SW 1271 (cell line): ENCODE measurements around the gene MAPKAPK2.
"Not testable (repeated sequence)": the region's sequence is repeated elsewhere in the genome, so short reads cannot be mapped to it uniquely, and the experiment has no call there.

Experiments used
- DNase-seq, 2 experiments: peaks; one replicate each; lab custom pipeline; 2025; lab: John Stamatoyannopoulos, UW

The MAPKAPK2 gene

DNA sequence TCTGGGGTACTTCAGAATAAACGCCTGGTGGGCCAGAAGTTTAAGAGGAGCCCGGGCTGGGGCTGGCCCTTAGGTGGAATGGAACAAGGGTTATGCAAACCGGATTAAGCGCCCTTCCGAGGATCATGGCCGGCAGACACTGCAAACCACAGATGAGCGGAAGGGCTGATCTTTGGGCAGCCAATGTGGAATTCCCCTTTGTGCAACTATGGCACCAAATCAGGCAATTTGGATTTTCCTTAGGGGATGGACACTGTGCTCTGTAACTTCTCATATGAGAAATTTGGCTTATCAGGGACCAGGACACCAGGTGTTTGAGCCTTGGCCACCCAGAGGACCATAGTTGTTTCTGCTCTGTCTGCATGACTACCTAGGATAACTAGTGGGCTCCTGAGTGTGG, 93.3 kb downstream of the MAPKAPK2 start:
- no peak for DNase-seq

DNA sequence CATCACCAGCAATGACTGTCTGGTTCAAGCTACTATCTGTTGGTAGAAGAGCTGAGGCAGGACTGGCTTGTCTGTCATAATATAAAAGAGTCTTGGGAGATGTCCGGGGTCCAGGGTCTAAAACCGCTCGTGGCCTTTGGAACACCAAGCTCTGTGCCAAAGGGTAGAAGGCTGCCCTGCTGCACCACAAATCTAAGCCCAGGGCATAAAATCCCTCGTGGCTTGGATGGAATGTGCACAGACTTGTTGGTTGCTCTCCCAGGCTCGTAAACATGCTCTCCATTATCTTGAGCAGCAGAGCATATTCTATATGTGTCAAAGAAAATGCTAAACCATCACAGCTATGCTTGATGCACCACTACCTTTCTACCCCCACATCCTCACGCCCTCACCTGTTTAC, 94.2 kb downstream of the MAPKAPK2 start:
- DNase-seq, result not testable (repeated sequence)

DNA sequence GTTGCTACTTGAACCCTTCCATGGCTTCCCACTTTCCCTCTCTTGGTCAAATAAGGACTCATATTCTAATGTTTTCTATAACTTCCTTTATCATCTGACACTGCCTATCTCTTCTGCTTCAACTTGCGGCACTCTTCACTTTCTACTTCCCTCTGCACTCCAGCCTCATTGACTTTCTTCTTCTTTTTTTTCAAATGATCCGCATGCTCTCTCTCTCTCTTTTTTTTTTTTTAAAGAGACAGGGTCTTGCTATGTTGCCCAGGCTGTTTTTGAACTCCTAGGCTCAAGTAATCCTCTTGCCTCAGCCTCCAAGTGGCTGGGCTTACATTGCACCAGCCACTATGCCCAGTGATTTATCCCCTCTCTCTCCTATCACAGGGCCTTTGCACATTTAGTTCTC, 94.9 kb downstream of the MAPKAPK2 start:
- no peak for DNase-seq

DNA sequence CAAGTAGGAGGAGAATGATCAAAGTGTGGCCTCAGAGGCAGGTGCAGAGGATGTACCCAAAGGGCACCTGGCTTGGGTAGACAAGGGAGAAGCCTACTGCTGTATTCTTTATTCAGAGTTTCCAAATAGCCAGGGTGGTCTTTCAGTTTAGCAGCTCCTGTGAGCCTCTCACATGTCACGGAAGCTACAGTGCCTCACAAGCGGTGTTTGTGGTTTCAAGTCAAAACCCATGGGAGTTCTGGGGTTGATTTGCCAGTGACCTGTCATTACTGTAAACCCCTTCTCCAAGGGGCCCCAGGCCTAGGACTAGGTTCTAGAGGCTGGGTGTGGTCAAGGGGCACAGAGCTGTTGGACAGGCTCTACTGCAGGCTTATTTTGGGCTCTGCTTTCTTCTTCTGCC, 97.7 kb downstream of the MAPKAPK2 start:
- DNase-seq, result no peak

DNA sequence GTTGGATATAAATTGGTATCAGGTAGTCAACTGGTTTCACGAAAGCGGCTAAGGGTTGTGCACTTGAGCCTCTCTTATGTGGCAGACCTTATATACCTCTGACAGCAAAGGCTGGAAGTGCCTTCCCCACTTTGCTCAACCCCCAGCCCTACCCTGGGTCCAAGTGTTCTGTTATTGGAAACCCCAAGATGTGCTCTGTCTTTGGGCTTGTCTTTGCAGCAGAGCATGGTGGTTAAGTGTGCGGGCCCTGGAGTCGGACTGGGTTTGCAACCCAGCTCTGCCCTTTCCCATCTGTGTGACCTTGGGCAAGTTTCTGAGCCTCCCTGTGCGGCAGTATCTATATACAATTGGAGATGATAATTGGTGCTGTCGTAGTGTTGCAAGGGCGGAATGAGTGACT, 98.8 kb downstream of the MAPKAPK2 start:
- DNase-seq, result no peak
